Fibroblast of villous mesenchyme (primary cell): ENCODE results near the gene KRT36. TPM values are rescaled to one million over a fixed set of nuclear protein-coding genes. Genes with fewer than 3 reads are reported as not detected.

Experiments
- DNase-seq: peaks from one replicate; pipeline ENCODE4 v3.0.0-alpha.2; 2010; ENCODE audit warnings: low read depth
- H3K4me3 ChIP-seq: 2 replicates; pipeline ENCODE4 v1.5.1; 2011; ENCODE audit warnings: low read depth, mild to moderate bottlenecking, low read length
- CTCF ChIP-seq: IDR thresholded peaks from 2 replicates; pipeline ENCODE4 v1.5.1; 2012; ENCODE audit warnings: low read depth, mild to moderate bottlenecking, low read length; ENCODE audit not compliant: insufficient read depth
- total RNA-seq: library from RNA; depleted of rRNA; stranded (reverse); fragments of >200 nt; gene quantifications from 2 replicates; pipeline ENCODE4 v1.2.3, GENCODE V29; 2012

The KRT36 gene
- total RNA-seq, 1 donor = under 0.01 TPM

GRCh38 chr17:41476866-41477815 lies 12.6 kb downstream of the KRT36 start:
- DNase-seq = no peak
- no peak for TF ChIP-seq CTCF
- H3K4me3 ChIP-seq = no peak overlapping the region

- DNase-seq = no peak
- TF ChIP-seq CTCF = no peak
- no peak overlapping the region for H3K4me3 ChIP-seq
Observed at GRCh38 chr17:41475421-41475820, 14.3 kb downstream of the KRT36 start.

- no peak for DNase-seq
- H3K4me3 ChIP-seq = no peak overlapping the region
- no peak for TF ChIP-seq CTCF
Observed at GRCh38 chr17:41474863-41475262, 14.8 kb downstream of the KRT36 start.

- TF ChIP-seq CTCF = no peak
- H3K4me3 ChIP-seq = no peak overlapping the region
Observed at GRCh38 chr17:41468346-41468745, 21.4 kb downstream of the KRT36 start.

GRCh38 chr17:41467561-41467960 lies 22.1 kb downstream of the KRT36 start:
- no peak overlapping the region for H3K4me3 ChIP-seq
- TF ChIP-seq CTCF = no peak
- DNase-seq = no peak

More at GRCh38 chr17:41468346-41468745, 21.4 kb downstream of the KRT36 start:
- DNase-seq = no peak

GRCh38 chr17:41466988-41467387 lies 22.7 kb downstream of the KRT36 start, which contains the start of gene KRT32:
Gene KRT32, minus strand, starts transcription at chr17:41467386. Its CDS starts 61 bp downstream, at chr17:41467325.
- H3K4me3 ChIP-seq = no peak within 1 kb of the TSS
- no peak for TF ChIP-seq CTCF
- no peak for DNase-seq
